Osteoblast (primary cell): ENCODE measurements around the gene WDR88. TPM values are rescaled to one million over a fixed set of nuclear protein-coding genes. Genes with fewer than 3 reads are reported as not detected.

ENCODE experiments used
- DNase-seq: peaks from one replicate; pipeline ENCODE4 v3.0.0; 2011; ENCODE audit warnings: low spot score, mixed read lengths; ENCODE audit not compliant: insufficient read length; ENCODE audit errors: missing footprints
- H2AFZ ChIP-seq: 2 replicates; pipeline ENCODE4 v1.6.0; 2011; ENCODE audit warnings: mild to moderate bottlenecking, low read length
- H3K27ac ChIP-seq: 2 replicates; pipeline ENCODE4 v1.5.1; 2011; ENCODE audit warnings: mild to moderate bottlenecking, low read depth, low read length, moderate library complexity
- H3K27me3 ChIP-seq: 2 replicates; pipeline ENCODE4 v1.6.0; 2012; ENCODE audit warnings: mild to moderate bottlenecking, control low read depth, inconsistent platforms, low read length, moderate library complexity; ENCODE audit not compliant: insufficient read depth
- H3K36me3 ChIP-seq: 2 replicates; pipeline ENCODE4 v1.5.1; 2011; ENCODE audit warnings: mild to moderate bottlenecking, low read length, control low read depth, moderate library complexity; ENCODE audit not compliant: insufficient read depth
- H3K4me1 ChIP-seq: 2 replicates; pipeline ENCODE4 v1.5.1; 2011; ENCODE audit warnings: mild to moderate bottlenecking, low read length, control low read depth, moderate library complexity; ENCODE audit not compliant: insufficient read depth
- H3K4me2 ChIP-seq: 2 replicates; pipeline ENCODE4 v1.6.0; 2011; ENCODE audit warnings: mild to moderate bottlenecking, low read length; ENCODE audit not compliant: insufficient read depth
- H3K4me3 ChIP-seq: fragments of 200-600 bp; sonication (generic); 3 replicates; pipeline ENCODE4 v1.5.1; 2012; ENCODE audit warnings: mild to moderate bottlenecking, low read length, inconsistent platforms; ENCODE audit not compliant: insufficient read depth
- H3K79me2 ChIP-seq: 2 replicates; pipeline ENCODE4 v1.6.0; 2012; ENCODE audit warnings: mild to moderate bottlenecking, low read length, control low read depth, inconsistent platforms; ENCODE audit not compliant: insufficient read depth
- H3K9me3 ChIP-seq: 2 replicates; pipeline ENCODE4 v1.5.1; 2011; ENCODE audit warnings: low read depth, low read length, control low read depth
- H4K20me1 ChIP-seq: 2 replicates; pipeline ENCODE4 v1.6.0; 2012; ENCODE audit warnings: mild to moderate bottlenecking, low read length, control low read depth; ENCODE audit not compliant: insufficient read depth
- total RNA-seq: library from RNA; depleted of rRNA; stranded (reverse); fragments of >200 nt; gene quantifications from 2 replicates; pipeline ENCODE4 v1.2.3, GENCODE V29; 2012
- TF ChIP-seq, protein P1 (sequence below): IDR thresholded peaks from 2 replicates; pipeline ENCODE4 v1.5.1; 2011; ENCODE audit warnings: mild to moderate bottlenecking, low read depth, low read length, moderate library complexity; ENCODE audit errors: extremely low read depth

Gene WDR88
- total RNA-seq, 1 donor, result not detected

DNA sequence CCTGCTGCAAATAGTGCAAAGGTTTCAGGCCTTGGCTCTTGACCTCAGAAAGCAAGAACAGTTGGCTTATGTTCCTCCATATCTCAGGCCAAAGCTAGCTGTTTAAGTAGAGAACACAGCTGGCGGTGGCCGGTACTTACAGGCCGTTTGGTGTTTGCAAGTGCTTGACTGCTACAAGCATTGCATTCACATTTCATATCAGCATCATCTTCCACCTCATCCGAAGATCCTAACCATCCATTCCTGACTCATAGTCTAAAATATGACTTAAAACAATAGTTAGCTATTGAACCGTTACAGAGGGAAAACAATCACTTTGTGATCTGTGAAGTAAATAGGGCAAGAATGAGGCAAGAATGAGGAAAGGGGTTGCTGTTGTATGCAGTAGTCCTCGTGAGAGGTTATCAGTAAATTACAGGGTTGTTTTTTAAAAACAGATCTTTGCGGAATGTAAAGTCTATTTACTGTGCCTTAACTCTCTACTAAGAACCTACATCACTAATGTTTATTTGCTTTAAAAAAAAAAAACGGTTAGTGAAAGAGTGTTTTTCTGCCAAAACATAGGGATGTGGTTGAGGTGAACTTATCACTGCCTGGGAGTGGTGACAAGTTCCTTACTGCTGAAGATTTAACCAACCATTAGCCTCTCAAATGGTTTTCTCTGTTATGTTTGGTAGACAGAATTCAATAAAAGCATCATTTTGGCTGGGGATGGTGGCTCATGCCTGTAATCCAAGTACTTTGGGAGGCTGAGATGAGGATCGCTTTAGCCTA is 21.6 kb upstream of the WDR88 start:
- Histone ChIP-seq H3K27me3 (no peaks in the 10 kb centered on the region), H3K27ac (peak overlapping the region; percentile 70), H3K4me2 (no peak overlapping the region), H3K79me2 (no peaks in the 10 kb centered on the region), H3K9me3 (no peaks in the 10 kb centered on the region), H3K4me3 (no peak overlapping the region), H3K4me1 (peaks cover 6% of the 10 kb centered on the region), H4K20me1 (no peaks in the 10 kb centered on the region), H3K36me3 (peaks cover 50% of the 10 kb centered on the region), H2AFZ (no peak overlapping the region)
- TF ChIP-seq, protein P1, sequence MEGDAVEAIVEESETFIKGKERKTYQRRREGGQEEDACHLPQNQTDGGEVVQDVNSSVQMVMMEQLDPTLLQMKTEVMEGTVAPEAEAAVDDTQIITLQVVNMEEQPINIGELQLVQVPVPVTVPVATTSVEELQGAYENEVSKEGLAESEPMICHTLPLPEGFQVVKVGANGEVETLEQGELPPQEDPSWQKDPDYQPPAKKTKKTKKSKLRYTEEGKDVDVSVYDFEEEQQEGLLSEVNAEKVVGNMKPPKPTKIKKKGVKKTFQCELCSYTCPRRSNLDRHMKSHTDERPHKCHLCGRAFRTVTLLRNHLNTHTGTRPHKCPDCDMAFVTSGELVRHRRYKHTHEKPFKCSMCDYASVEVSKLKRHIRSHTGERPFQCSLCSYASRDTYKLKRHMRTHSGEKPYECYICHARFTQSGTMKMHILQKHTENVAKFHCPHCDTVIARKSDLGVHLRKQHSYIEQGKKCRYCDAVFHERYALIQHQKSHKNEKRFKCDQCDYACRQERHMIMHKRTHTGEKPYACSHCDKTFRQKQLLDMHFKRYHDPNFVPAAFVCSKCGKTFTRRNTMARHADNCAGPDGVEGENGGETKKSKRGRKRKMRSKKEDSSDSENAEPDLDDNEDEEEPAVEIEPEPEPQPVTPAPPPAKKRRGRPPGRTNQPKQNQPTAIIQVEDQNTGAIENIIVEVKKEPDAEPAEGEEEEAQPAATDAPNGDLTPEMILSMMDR, result no peak
- DNase-seq, result peak; percentile 81

DNA sequence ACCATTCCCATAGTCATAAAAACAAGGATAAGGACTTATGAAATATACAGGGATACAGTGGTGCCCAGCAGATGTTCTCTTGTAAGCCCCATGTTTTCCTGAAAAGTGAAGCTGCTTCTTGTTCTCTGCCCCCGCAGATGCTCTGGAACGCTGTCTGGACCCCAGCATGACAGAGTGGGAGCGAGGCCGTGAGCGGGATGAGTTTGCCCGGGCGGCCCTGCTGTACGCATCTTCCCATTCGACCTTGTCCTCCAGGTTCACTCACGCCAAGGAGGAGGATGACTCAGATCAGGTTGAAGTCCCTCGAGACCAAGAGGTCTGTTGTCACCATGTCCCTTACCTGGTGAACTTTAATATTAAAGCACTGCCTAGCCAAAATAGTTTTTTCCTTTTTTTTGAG is 20.3 kb upstream of the WDR88 start:
- no peaks in the 10 kb centered on the region for H3K79me2 ChIP-seq
- H3K4me3 ChIP-seq, result no peak overlapping the region
- no peaks in the 10 kb centered on the region for H3K27me3 ChIP-seq
- H3K9me3 ChIP-seq, result no peaks in the 10 kb centered on the region
- H3K4me1 ChIP-seq, result peaks cover 6% of the 10 kb centered on the region
- H2AFZ ChIP-seq, result no peak overlapping the region
- no peak for DNase-seq
- H4K20me1 ChIP-seq, result no peaks in the 10 kb centered on the region
- no peak overlapping the region for H3K27ac ChIP-seq
- no peak overlapping the region for H3K4me2 ChIP-seq
- peaks cover 55% of the 10 kb centered on the region for H3K36me3 ChIP-seq
- TF ChIP-seq, protein P1, result no peak

- H3K27me3 ChIP-seq, result no peaks in the 10 kb centered on the region
- TF ChIP-seq, protein P1, result no peak
- H2AFZ ChIP-seq, result no peak overlapping the region
- DNase-seq, result no peak
- no peak overlapping the region for H3K4me3 ChIP-seq
- H4K20me1 ChIP-seq, result no peaks in the 10 kb centered on the region
- peaks cover 6% of the 10 kb centered on the region for H3K4me1 ChIP-seq
- H3K36me3 ChIP-seq, result peaks cover 59% of the 10 kb centered on the region
- H3K79me2 ChIP-seq, result no peaks in the 10 kb centered on the region
- no peaks in the 10 kb centered on the region for H3K9me3 ChIP-seq
- H3K27ac ChIP-seq, result no peak overlapping the region
- H3K4me2 ChIP-seq, result no peak overlapping the region
Measured at GRCh38 chr19:33114312-33114711, 17.6 kb upstream of the WDR88 start.

GRCh38 chr19:33117501-33117900 is 14.4 kb upstream of the WDR88 start:
- H2AFZ ChIP-seq, result no peak overlapping the region
- no peak overlapping the region for H3K27ac ChIP-seq
- peaks cover 43% of the 10 kb centered on the region for H3K36me3 ChIP-seq
- no peak overlapping the region for H3K4me2 ChIP-seq
- no peaks in the 10 kb centered on the region for H3K79me2 ChIP-seq
- H3K4me3 ChIP-seq, result no peak overlapping the region
- no peaks in the 10 kb centered on the region for H4K20me1 ChIP-seq
- DNase-seq, result no peak
- H3K4me1 ChIP-seq, result no peaks in the 10 kb centered on the region
- TF ChIP-seq, protein P1, result no peak
- H3K27me3 ChIP-seq, result no peaks in the 10 kb centered on the region
- no peaks in the 10 kb centered on the region for H3K9me3 ChIP-seq
